GM12865 (cell line): ENCODE results near the gene DYRK3.

Source experiments
- DNase-seq: peaks from one replicate; pipeline ENCODE4 v3.0.0; 2010; ENCODE audit warnings: low read depth
- H3K4me3 ChIP-seq: 2 replicates; pipeline ENCODE4 v1.5.1; 2011; ENCODE audit warnings: mild to moderate bottlenecking, low read depth, low read length, control low read depth
- TF ChIP-seq, protein P1 (sequence below): IDR thresholded peaks from 2 replicates; pipeline ENCODE4 v1.5.1; 2011; ENCODE audit warnings: low read length, control low read depth, low read depth, inconsistent platforms; ENCODE audit not compliant: insufficient read depth; ENCODE audit errors: missing control alignments

The DYRK3 gene

DNA sequence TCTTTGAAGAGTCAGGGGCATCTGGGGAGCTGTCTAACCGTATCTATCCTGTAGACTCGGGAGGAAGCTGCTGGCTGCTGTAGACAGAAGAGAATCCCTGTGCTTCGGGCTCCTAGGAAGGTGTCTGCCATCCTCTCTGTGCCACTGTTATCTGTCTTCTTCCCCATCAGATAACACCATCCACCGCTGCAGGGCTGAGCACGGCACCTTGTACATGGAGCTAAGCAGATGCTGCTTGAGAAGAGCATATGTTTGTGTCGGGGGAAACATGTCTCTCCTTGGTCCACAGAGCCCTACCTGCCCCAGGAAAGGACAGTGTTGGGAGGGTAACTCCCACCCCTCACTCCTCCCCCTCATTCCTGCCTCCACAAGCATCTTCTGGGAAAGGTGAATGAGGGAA lies 48.0 kb downstream of the DYRK3 start:
- TF ChIP-seq, protein P1, sequence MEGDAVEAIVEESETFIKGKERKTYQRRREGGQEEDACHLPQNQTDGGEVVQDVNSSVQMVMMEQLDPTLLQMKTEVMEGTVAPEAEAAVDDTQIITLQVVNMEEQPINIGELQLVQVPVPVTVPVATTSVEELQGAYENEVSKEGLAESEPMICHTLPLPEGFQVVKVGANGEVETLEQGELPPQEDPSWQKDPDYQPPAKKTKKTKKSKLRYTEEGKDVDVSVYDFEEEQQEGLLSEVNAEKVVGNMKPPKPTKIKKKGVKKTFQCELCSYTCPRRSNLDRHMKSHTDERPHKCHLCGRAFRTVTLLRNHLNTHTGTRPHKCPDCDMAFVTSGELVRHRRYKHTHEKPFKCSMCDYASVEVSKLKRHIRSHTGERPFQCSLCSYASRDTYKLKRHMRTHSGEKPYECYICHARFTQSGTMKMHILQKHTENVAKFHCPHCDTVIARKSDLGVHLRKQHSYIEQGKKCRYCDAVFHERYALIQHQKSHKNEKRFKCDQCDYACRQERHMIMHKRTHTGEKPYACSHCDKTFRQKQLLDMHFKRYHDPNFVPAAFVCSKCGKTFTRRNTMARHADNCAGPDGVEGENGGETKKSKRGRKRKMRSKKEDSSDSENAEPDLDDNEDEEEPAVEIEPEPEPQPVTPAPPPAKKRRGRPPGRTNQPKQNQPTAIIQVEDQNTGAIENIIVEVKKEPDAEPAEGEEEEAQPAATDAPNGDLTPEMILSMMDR = no peak
- H3K4me3 ChIP-seq = no peak overlapping the region
- DNase-seq = no peak

DNA sequence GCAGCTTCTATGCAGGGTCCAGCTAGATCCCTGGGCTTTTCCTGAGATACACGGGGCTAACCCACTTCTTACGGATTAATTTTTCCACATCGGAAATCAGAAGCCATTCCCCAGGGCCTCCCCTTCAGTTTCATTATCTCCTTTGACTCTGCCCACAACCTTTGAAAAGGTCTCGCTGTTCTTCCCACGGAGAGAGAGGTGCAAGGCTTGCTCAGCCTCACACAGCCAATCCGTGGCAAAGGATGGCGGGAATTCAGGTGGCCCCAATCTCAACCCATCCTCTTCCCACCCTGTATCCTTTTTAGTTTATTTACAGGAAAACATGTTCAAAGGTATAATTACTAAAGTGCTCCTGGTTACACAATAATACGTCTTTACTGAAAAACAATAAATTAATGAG lies 48.7 kb downstream of the DYRK3 start:
- no peak overlapping the region for H3K4me3 ChIP-seq
- TF ChIP-seq, protein P1 = no peak

DNA sequence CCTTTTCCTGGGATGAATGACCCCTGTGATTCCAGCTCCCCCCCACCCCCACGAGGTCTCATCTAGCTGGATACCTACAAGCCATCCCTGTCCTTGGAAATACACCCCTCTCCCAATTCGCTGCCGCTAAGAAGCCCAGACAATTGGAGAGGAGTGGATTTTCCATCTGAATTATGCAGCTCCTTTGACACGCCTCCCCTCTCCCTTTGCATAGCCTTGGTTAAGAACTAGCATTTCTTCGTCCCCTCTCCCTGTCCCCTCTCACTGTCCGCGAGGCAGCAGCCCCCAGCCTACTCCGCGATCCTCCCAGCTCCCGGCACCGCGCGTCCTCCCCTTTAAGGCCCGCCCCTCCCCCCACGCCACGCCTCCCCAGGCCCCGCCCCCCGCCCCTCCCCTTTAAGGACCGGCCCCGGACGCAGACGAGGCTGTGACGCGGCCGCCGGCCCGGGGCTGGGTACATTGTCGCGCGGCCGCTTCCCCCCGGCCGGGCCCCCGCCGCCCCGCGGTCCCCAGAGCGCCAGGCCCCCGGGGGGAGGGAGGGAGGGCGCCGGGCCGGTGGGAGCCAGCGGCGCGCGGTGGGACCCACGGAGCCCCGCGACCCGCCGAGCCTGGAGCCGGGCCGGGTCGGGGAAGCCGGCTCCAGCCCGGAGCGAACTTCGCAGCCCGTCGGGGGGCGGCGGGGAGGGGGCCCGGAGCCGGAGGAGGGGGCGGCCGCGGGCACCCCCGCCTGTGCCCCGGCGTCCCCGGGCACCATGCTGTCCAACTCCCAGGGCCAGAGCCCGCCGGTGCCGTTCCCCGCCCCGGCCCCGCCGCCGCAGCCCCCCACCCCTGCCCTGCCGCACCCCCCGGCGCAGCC lies 49.4 kb downstream of the DYRK3 start, which contains the start of gene MAPKAPK2:
Gene MAPKAPK2, plus strand, starts transcription at position 428 of the 856 bp plus-strand sequence. Its CDS starts 325 bp downstream, at position 753.
- TF ChIP-seq, protein P1 = no peak
- peak within 1 kb of the TSS; percentile 77 for H3K4me3 ChIP-seq
- peak; percentile 85 for DNase-seq

More for the DNA sequence above, 48.7 kb downstream of the DYRK3 start:
- no peak for DNase-seq

DNA sequence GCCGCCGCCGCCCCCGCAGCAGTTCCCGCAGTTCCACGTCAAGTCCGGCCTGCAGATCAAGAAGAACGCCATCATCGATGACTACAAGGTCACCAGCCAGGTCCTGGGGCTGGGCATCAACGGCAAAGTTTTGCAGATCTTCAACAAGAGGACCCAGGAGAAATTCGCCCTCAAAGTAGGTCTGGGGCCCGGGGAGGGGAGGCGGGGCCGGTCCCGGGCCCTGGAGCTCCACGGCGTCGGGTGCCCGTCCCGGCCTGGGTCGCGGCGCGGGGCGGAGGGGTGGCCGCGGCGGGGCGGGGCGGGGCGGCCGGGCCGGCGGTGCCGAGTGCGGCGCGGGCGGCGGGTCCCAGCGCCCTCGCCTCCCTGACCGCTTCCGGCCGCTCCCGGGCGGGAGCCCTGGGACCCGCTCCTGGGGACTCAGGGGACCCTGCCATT lies 50.0 kb downstream of the DYRK3 start:
- TF ChIP-seq, protein P1 = no peak
- DNase-seq = peak; percentile 36
- H3K4me3 ChIP-seq = peak overlapping the region; percentile 77

DNA sequence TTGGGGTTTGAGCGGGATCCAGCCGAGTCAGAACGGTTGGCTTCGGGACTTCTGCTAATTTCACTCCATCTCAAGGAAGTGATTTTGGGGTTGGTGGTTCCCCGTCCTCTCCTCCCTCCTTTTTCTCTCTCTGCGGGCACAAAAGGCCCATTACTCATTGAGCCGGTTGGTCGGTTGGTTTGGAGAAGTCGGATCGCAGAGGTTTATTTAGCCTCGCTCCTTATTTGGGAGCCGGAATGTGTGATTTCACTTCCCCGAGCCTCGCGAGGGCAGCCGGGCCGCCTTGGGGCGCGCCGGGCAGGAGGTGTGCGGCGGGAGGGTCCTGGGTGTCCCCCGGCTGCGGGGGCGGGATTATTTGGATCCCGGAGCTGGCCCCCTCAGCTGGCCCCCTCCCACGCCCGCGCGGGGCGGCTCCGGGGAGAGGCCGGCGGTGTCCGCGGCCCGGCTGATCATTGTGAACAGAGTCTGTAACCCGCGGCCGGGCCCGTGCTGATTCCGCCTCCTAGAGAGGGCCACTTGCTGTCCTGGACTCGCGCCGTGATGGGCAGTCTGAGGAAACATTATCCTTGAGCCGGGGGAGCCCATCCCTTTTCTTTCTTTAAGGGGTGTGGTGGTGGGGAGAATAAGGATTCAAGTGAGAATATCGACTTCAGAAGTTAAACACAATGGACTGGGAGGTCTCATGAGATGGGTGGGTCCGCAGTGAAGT lies 50.6 kb downstream of the DYRK3 start:
- peak; percentile 51 for DNase-seq
- H3K4me3 ChIP-seq = peak overlapping the region; percentile 77
- TF ChIP-seq, protein P1 = no peak

DNA sequence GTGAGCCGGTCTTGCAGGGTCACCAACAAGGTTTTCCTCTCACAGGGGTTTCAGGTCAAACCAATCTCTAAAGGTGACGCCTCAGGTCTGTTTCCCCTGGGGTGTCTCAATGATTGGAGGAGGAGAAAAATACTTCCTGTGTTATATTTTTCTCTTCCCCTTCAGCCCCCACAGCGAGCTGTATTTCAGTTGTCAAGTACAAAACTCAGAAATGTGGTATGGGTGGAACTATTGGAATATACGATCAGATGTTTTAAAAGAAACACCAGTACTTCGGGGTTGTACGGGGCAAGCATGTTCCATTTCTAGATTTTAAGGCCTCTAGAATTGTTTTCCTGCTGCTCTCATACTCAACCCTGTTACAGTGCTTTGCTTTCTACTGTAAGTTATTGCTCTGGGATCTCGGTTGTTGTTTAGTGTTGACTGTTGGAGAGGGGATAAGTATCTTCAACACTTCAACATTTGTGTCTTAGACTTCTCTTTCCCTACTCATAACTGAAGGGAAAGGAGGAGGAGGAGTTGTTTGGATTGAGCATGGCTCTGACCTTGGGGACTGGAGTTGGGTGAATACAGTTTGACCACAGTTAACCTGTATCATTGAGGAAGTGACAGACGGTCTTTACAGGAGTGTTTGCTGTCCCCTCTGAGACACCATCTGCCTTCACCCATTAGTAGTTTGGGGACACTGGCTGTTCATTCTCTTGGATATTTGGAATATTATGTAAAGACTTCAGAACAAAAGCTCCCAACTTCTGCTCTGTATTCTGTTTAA lies 51.3 kb downstream of the DYRK3 start:
- TF ChIP-seq, protein P1 = no peak
- DNase-seq = peak; percentile 71
- H3K4me3 ChIP-seq = peak overlapping the region; percentile 77
